ENCODE measurements around the gene CPA5.

The CPA5 gene

GRCh38 chr7:130332259-130333053 lies 12.2 kb upstream of the CPA5 start:
- in situ Hi-C loops (cut with MboI; ENCODE audit: low sequenced_read_pairs) = no loop called here

DNA sequence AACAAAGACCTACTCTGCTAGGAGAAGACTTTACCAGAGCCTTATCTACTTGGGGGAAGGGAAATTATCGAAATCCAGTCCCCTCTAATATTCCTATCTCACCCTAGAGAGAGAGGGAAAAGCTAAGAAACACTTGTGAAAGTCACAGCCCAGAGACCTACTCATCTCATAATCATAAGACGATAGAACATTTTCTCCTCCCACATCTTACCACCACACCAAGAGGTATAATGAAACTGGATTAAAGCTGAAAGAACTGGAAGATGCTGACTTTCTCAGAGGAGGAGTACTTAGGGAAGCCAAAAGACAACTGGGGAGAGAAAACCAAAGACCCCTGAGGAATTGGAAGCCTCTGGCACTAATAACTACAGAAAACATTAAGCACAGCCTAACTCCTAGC lies 10.8 kb upstream of the CPA5 start:
- in situ Hi-C loops (cut with MboI; ENCODE audit: low sequenced_read_pairs) = no loop called here

- in situ Hi-C loops (cut with MboI; ENCODE audit: low sequenced_read_pairs) = no loop called here
These were observed 10.3 kb upstream of the CPA5 start for GRCh38 chr7:130334274-130334673.

- in situ Hi-C loops (cut with MboI; ENCODE audit: low sequenced_read_pairs) = no loop called here
These were observed 7.1 kb upstream of the CPA5 start for GRCh38 chr7:130337410-130337971.

DNA sequence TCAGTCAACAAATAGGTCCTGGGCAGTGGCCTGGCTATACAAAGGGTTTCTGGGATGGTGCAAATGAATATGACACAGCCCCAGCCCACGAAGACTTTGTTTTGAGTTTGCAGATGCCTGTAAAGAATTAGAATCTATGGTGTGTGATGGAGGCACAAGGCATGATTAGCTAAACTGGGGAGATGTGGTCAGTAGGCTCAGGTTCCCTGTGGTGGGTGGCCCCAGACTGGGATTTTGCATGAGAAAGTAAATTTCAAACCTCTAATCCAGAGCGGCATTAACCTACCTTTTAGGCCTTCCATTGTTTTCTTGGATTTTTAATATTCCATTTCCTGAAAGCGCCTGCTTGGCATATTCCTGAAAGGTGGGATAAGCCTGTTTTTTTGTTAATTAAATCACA lies 6.4 kb upstream of the CPA5 start:
- in situ Hi-C loops (cut with MboI; ENCODE audit: low sequenced_read_pairs) = no loop called here

DNA sequence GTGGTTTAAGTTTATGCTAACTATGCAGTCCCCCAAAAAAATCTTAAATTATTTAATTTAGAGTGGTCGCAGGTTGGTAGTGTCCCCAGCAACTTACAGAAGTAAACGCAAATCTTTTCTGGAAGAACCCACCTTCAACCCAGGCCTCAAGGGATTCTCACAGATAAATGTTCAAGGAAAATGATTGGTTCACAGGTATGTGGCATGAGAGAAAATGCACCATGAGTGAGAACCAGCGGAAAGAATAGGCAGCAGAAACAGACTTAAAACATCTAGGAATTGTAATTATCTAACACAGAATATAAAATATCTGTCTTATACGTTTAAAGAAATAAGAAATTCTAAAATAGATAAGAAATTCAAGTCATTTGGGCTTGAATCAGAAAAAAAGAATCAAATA lies 2.7 kb upstream of the CPA5 start:
- in situ Hi-C loops (cut with MboI; ENCODE audit: low sequenced_read_pairs) = no loop called here

DNA sequence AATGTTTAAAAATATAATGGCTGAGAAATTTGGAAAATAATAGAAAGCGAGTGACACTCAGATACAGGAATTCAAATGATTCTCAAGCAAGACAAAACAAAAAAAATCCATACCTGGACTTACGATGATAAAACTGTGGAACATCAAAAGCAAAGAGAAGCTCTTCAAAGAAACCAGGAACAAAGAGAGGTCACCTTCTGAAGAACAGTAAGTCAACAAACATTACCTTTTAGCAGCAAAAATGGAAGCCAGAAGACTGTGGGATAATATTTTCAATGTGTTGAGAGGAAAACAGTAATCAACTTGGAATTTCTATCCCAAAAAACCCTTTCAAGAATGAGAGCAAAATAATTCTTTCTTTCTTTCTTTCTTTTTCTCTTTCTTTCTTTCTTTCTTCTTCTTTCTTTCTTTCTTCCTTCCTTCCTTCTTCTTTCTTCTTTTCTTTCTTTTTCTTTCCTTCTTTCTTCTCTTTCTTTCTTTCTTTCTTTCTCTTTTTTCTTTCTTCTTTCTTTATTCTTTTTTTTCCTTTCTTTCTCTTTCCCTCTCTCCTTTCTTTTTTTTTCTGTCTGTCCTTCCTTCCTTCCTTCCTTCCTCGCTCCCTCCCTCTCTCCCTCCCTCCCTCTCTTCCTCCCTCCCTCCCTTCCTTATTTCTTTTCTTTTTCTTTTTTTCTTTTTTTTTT lies 1.8 kb upstream of the CPA5 start:
- in situ Hi-C loops (cut with MboI; ENCODE audit: low sequenced_read_pairs) = no loop called here

DNA sequence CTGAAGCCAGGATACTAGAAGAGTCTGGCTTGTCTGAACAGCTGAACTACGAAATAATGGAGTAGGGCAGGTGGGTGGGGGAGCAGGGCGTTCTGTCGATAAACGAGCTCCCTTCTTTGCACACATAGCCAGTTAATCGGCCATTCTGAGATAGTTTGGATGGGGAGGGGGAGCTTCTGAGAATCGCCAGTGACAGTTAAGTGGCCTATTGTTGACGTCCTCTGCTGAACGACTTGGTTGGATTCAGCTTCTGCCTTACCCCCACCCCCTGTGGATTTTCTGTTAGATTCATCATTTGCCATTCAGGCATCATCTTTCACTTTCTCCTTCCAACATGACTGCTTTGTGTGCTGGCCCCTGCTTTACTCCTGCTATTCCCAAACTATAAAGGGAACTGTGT lies 520 bp downstream of the CPA5 start:
- in situ Hi-C loops (cut with MboI; ENCODE audit: low sequenced_read_pairs) = no loop called here

DNA sequence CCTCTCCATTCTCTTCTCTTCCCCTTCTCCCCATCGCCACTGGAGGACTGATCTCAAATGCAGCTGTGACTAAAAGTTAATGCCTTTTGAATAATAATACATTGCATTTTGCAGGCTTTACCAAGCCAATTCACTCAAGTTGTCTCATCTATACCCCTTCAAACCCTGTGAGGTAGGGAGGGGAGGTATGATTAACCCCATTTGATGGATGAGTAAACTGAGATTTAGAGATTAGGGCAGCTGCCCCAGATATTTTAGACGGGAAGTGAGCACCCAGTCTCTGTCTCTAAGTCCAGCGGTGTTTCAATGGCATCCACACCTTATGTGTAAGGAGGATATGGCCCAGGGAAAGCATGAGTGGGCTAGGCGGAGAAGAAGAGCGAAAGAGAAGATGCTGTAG lies 1.1 kb downstream of the CPA5 start:
- in situ Hi-C loops (cut with MboI; ENCODE audit: low sequenced_read_pairs) = no loop called here

- in situ Hi-C loops (cut with MboI; ENCODE audit: low sequenced_read_pairs) = no loop called here
These were observed 1.7 kb downstream of the CPA5 start for GRCh38 chr7:130346177-130346905.

DNA sequence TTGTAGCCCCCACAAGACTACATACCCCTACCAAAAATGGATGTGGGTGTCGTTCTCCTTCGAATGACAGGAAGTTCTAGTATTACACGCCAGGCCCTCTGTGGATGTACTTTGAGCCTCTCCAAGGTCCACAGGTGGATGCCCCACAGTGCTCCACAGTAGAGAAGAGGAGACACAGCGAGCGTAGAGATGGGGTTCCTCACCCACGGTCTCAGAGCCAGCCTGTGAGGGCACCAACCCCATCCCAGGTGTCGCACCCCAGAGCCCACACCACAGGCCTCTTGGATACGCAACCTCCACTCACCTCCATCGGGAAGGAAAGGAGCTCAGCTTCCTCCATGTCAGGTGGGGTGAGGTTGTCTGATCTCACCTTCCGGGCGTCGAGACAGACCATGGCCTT lies 2.3 kb downstream of the CPA5 start:
- in situ Hi-C loops (cut with MboI; ENCODE audit: low sequenced_read_pairs) = no loop called here

GRCh38 chr7:130349911-130350782 lies 5.5 kb downstream of the CPA5 start:
- in situ Hi-C loops (cut with MboI; ENCODE audit: low sequenced_read_pairs) = no loop called here

- in situ Hi-C loops (cut with MboI; ENCODE audit: low sequenced_read_pairs) = no loop called here
These were observed 6.6 kb downstream of the CPA5 start for GRCh38 chr7:130350945-130351790.

GRCh38 chr7:130351791-130352090 lies 7.1 kb downstream of the CPA5 start:
- in situ Hi-C loops (cut with MboI; ENCODE audit: low sequenced_read_pairs) = no loop called here

GRCh38 chr7:130352194-130353074 lies 7.8 kb downstream of the CPA5 start:
- in situ Hi-C loops (cut with MboI; ENCODE audit: low sequenced_read_pairs) = no loop called here

DNA sequence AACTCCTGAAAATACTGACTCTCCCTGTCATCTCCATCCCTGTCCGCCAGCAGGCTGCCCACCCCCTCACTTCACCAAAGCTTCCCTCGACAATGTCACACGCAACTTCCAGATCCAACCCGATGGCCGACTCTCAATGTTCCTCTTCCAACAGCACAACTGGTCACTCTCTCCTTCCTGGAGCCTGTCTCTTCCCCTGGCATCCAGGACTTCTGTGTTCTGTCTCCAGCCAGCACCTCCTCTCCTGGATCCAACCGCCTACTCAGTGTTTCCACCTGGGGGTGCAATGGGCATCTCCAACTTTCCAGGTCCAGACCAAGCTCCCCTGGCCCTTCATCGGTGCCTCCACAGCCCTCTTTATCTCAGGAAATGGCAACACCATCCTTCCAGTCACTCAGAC lies 8.6 kb downstream of the CPA5 start:
- in situ Hi-C loops (cut with MboI; ENCODE audit: low sequenced_read_pairs) = no loop called here

GRCh38 chr7:130356121-130356875 lies 11.7 kb downstream of the CPA5 start:
- in situ Hi-C loops (cut with MboI; ENCODE audit: low sequenced_read_pairs) = no loop called here
